ENCODE data around the gene DIO3. TPM values are rescaled to one million over a fixed set of nuclear protein-coding genes. Genes with fewer than 3 reads are reported as not detected.
"Not testable (repeated sequence)": the region's sequence is repeated elsewhere in the genome, so short reads cannot be mapped to it uniquely, and the experiment has no call there.

DIO3 gene
- polyA plus RNA-seq, 3 donors = 0.11 to 0.35 (median 0.20) TPM

DNA sequence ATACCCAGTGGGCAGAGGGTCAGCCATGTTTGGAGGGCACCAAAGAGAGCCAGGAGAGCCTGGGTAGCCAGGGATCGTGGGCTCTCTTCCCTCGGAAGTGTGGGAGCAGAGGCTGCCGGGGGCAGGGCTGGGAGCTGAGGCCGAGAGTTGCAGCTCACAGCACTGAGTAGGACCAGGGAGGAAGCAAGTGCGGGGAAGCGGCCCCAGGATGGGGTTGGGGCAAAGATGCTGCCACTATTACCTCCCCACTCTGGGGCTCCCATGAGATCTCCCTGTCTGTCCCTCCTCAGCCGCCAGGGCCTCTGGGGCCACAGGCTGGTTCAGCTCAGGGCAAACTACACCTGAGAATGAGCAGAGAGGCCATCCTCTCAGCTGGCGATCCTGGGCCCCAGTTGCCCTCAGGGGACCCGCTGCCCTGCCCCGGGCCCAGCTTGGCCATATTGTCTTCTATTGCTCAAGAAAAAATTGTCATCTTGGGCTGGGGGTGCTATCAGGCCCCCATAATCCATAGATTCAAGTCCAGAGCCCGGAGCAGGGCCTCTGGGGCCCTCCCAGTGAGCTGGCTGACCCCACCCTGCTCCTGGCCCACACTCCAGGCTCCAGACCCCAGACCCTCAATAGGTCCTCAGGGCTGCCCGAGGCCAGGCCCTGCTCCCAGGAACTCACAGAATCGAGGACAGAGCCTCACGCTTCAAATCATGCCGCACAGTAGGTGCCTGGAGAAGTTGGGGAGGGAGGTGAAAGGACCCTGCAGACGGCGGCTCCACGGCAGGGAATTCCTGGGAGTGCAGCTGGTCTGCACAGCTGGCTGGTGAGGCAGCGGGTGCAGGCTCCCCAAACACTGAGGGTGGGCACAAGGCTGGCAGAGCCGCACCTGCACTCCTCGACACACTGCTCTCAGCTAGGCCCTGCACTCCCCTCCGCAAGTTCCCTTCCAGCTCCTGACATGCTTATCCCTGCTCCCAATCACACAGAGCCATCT, 20.5 kb upstream of the DIO3 start:
- no peak for DNase-seq (ENCODE audit: low read depth in 3 of 3, low spot score in 2 of 3)

DNA sequence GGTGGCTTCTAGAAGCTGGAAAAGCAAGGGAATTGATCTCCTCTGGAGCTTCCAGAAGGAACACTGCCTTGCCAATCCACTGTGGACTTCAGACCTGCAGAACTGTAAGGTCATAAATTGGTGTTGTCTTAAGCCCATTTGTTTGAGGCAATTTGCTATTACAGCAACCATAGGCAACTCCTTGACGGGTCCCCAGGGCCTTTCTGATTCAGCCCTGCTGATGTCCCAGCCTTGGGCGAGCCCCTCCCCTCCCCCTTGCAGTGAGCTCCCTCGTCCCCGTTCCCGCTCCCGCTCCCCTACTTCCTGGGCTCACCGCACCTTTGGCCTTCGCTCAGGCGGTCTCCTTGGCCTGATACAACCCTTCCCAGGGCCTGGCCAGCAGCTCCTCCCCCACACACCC, 18.9 kb upstream of the DIO3 start:
- no peak for DNase-seq (ENCODE audit: low read depth in 3 of 3, low spot score in 2 of 3)

DNA sequence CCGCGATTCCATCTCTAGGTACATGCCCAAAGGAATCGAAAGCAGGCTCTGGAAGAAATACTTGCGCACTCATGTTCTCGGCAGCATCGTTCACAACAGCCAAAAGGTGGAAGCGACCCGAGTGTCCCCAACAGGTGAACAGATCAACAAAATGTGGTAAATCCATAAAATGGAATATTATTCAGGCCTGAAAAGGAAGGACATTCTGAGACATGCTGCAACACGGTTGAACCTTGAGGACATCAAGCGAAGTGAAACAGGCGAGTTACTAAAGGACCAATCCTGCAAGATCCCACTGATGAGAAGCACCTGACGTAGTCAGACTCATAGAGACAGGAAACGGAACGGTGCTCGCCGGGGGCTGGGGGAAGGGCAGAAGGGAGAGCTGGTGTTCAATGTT, 17.5 kb upstream of the DIO3 start:
- no peak for DNase-seq (ENCODE audit: low read depth in 3 of 3, low spot score in 2 of 3)

DNA sequence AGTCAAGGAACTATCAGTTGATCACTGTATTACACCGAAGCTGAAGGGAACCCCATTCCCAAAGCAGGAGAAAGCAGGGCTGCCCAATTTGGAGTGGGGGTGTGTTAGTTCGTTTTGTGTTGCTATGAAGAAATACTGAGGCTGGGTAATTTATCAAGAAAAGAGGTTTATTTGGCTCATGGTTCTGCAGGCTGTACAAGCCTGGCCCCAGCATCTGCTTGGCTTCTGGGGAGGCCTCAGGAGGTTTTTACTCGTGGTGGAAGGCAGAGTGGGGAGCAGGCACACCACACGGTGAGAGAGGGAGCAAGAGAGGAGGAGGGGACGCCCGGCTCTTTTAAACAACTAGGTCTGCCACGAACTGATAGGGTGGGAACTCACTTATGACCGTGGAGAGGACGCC, 16.7 kb upstream of the DIO3 start:
- DNase-seq (ENCODE audit: low read depth in 3 of 3, low spot score in 2 of 3) = no peak

DNA sequence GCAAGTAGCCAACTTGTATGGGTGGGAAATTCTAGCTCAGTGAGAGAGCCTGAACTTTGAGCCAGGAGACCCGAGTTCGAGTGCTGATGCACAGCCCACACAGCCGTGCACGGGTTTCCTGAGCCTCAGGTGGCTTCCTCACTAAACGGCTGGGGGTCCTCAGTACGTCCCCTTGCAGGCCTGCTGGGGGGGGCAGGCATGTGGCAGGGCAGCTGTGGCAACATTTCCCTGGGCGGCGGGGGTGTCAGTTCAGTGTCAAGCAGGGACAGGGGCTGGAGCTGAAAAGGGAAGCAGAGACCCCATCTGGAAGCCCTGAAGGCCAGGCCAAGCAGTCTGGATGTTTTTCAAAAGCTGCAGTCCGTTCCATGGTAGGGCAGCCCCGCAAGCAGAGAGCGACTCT, 14.6 kb upstream of the DIO3 start:
- DNase-seq (ENCODE audit: low read depth in 3 of 3, low spot score in 2 of 3) = no peak

DNA sequence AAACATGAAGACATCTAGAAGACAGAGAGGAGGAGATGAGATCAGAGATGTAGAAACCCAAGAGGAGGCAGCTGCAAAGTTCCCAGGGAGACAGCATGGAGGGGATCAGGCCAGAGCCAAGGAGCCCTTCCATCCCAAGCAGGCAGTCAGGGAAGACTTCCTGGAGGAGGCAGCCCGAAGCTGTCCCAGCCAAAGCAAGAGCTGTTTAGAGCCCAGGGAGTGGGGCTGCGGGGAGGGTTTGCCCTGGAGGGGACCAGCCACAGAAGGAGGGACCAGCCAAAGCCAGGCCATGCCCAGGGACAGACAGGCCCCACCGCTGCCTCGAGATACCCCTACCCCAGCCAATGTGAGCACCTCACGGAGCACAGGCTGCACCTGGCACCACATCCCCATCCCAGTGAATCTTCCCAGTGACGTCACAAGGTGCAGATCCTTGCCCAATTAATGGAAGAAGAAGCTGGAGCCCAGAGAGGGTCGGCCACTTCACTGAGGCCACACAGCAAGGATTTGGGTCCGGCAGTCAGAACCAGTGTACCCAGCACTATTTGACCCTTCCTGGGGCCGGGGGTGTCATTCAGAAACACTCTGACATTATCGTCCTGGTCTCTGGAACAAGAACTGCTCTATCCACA, 14.1 kb upstream of the DIO3 start:
- no peak for DNase-seq (ENCODE audit: low read depth in 3 of 3, low spot score in 2 of 3)

DNA sequence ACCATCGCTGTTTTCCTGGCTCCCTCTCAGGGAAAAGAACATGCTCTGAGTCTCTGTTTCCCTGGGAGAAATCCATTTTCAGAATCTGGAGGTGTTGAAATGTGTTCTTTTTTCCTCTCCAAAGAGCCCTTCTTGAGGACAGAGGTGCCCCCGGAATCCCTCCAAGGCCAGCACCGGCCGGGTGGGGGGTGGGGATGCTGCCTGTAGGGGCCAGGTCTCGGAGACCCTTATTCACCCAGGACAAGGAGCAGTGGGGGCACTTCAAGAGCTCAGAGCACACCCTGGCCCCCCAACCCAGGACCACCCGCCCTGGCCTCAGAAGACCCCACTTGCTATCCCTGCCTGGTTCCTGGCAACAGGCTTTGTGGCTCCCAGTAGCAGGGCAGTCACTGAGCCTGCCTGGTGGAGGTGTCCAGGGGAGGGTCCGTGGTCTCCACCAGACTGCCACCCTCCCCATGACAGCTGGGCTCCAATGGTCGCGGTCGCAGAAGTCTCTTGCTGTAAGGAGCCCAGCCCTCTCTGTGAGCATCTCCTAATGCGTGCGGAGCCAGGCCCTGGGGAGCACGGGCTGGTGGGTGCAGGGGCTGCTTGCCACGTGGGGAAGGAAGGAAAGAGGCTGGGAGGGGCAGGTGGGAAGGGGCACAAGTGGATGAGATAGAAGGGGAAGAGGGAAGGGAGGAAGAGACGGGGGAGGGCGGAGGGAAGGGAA, 13.2 kb upstream of the DIO3 start:
- DNase-seq (ENCODE audit: low read depth in 3 of 3, low spot score in 2 of 3) = no peak

DNA sequence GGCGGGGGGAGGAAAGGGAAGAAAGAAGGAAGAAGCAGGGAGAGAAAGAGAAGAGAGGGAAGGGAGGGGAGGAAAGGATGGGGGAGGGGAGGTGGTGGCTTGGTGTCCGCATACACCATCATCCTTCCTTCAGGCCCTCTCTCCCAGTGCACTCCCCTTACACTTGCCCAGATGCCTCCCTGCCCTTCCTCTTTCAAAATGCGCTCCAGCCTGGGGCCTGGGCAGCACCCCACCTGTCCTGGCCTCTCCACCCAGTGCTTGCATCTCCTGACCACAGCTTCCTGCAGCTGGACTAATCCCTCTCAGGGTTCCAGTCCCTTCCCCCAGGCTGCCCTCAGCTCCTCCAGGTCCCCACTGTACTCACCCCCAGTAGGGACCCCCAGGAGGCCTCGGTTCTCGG, 12.6 kb upstream of the DIO3 start:
- no peak for DNase-seq (ENCODE audit: low read depth in 3 of 3, low spot score in 2 of 3)

DNA sequence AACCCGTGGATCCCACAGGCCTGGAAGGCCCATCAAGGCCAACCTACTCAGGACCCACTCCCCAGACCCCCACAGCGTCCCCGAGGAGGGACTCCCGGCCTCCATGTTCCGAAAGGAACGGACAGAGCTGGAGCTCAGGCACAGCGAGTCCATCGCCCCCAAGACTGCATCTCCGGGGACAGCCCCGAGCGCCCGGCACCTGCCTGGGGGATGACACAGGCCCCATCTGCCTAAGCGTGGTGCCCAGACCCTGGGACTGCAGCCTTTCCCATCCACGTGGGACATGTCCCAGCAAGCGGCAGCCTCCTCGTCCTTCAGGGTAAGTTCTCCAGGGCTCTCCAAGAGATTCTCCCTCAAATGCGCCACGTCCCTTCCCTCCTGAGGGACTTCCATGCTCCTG, 12.1 kb upstream of the DIO3 start:
- no peak for DNase-seq (ENCODE audit: low read depth in 3 of 3, low spot score in 2 of 3)

DNA sequence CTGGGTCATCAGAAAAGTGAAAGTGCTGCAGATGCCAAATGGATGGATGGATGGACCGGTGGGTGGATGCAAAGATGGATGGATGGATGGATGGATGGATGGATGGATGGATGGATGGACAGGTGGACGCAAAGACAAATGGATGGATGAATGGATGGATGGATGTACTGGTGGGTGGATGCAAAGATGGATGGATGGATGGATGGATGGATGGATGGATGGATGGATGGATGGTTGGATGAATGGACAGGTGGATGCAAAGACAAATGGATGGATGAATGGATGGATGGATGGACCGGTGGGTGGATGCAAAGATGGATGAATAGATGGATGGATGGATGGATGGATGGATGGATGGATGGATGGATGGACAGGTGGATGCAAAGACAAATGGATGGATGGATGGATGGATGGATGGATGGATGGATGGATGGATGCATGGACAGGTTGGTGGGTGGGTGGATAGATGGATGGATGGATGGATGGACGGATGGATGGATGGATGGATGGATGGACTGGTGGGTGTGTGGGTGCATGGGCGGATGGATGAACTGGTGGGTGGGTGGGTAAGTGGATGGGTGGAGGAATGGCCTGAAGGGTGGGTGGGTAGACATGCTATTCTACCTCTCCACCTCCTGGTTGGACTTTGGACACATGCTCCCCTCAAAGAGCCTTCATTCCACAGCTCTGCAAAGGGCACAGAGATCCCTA, 10.9 kb upstream of the DIO3 start:
- not testable (repeated sequence) for DNase-seq (ENCODE audit: low read depth in 3 of 3, low spot score in 2 of 3)

DNA sequence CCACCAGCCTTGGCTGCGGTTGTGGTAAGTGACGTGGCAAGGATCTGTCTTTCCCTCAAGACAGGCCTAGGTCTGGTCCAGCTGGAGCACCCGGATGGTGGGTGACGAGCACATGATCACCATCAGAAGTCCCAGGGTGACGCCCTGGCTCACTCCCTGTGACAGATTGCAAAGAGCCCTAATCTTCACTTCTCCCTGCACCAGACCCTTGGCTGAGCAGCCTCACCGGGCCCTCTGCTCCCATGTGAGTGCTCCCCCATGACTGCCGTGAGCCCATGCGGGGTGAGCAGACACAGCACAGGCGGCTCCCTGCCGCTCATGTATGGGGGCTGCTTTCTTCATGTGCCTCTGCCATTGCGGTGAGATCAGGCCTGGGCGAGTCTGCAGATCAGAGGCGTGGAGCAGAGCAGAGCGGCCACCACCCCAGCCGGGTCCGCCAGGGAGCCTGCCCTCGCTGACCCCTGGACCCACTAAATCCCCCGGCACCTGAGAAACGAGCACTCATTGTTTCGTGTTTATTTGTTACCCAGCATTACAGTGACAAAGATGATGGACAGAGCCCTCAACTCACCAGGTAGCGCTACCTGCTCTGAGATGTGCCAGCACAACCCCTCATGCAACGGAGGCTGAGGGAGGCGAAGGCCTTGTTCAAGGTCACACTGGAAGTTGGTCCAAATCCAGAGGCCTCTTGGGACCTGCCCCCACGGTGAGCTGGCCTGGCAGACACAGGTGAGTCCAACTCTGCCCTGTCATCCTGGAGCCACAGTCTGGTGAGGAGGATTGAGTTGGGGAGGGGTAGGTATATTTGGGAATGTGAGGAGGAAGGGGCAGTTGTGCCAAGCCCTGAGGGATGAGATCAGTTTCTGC, 9.3 kb upstream of the DIO3 start:
- no peak for DNase-seq (ENCODE audit: low read depth in 3 of 3, low spot score in 2 of 3)

DNA sequence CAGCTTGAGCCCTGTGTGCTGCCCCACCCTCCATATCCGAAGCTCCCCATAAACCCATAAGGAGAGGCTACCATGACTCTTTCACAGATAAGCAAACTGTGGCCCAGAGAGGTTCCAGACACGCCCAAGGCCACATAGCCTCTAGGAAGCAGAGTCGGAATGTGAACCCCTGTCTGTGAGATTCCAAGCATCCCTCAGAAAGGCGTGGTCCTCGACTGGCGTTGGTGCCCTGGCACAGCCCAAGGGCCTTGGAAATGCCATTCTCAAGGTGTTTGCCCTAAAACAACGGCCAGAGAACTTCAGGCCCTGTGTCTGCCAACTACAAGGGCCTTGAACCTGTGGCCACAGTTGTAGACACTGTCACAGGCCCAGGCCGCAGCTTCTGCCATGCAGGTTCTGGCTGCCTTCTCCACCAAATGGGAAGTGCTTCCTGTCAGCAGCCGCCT, 8.5 kb upstream of the DIO3 start:
- no peak for DNase-seq (ENCODE audit: low read depth in 3 of 3, low spot score in 2 of 3)

DNA sequence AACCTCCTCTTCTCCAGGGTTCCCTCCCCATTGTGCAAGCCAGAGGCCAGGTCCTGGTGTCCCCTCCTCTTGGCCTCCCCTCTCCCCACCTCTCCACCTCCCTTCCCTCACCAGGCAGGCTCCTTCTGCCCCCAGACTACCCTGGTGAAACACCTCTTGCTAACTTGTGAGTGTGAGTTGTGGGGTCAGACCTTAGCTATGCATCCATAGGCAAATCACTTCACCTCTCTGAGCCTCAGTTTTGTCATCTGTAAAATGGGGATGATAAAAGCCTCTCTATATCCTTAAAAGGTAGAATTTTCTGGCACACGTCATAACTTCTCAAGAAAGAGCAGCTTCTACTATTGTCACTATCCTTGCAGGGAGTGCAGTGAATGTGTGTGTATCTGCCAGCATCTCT, 7.9 kb upstream of the DIO3 start:
- no peak for DNase-seq (ENCODE audit: low read depth in 3 of 3, low spot score in 2 of 3)

DNA sequence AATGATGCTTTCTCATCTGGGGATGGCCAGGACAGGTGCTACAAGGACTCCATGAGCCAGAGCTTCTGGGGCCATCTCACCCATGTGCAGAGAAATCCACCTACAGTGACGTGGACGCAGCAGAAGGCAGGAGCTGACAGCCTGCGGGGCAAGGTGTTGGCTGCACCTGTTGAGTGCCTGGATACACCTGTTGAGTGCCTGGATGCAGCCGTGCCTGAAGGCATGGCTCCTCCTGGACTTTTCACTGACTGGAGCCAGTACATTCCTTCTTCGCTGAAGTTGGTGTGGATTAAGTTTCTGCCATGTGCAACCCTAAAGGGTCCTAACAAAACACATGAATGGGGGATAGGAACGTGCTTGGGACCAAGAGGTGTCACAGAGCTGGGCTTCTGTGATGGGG, 7.4 kb upstream of the DIO3 start:
- DNase-seq (ENCODE audit: low read depth in 3 of 3, low spot score in 2 of 3) = no peak

DNA sequence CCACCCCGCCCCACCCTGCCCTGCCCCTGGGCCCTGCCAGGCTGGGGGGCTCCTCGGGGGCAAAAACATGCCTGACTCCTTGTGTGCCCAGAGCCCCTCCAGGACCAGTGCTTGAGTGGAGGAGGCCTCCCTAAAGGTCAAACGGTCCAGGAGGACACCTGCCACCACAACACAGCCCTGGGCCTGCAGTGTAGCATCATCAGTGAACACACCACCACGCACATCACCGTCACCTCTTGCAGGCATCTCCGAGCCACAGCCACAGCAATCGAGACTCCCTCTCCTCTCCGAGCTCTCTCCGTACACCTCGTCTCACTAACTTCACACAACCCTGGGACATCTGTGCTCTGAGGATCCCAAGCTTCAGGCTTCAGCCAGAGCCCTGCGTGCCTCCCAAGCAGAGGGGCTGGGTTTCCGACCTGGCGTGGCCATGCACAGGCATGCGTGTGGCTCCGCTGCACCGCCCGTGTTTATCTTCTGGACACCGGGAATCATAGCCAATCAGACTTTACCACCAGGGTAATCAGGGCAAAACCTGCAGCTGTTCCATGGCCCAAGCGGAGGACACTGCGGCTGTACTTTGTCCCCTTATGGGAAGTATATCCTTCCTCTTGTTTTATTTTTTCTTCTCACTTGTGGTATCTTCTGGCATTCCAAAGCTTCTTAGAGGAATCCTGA, 6.2 kb upstream of the DIO3 start:
- DNase-seq (ENCODE audit: low read depth in 3 of 3, low spot score in 2 of 3) = no peak

DNA sequence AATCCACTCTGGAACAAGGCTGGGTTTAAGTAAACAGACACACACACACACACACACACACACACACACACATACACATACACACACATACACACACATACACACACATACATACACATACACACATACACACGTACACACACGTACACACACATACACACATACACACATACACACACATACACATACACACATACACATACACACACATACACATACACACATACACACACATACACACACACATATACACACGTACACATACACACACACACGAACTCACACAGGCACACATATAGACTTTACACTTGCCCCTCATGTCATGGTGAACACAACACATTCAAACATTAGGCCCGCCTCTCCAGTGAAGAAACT, 5.6 kb upstream of the DIO3 start:
- DNase-seq (ENCODE audit: low read depth in 3 of 3, low spot score in 2 of 3) = not testable (repeated sequence)

DNA sequence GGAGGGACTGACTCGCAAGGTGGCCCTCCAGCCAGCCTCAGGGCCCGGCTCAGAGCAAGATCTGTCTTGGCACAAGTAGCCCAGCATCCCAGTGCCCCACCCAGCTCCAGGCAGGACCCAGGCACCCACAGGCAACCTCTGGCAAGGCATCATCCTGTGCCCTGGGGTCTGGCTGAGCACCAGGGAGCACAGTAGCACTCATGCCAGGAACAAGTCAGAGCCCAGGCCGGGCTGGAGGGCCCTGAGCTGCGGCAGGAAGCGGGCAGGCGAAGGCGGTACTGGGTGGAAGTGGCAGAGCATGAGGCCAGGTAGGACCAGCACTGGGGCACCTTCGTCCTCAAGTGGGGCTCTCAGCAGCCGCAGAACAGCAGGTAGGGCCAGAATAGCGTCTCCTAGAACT, 5.2 kb upstream of the DIO3 start:
- no peak for DNase-seq (ENCODE audit: low read depth in 3 of 3, low spot score in 2 of 3)

DNA sequence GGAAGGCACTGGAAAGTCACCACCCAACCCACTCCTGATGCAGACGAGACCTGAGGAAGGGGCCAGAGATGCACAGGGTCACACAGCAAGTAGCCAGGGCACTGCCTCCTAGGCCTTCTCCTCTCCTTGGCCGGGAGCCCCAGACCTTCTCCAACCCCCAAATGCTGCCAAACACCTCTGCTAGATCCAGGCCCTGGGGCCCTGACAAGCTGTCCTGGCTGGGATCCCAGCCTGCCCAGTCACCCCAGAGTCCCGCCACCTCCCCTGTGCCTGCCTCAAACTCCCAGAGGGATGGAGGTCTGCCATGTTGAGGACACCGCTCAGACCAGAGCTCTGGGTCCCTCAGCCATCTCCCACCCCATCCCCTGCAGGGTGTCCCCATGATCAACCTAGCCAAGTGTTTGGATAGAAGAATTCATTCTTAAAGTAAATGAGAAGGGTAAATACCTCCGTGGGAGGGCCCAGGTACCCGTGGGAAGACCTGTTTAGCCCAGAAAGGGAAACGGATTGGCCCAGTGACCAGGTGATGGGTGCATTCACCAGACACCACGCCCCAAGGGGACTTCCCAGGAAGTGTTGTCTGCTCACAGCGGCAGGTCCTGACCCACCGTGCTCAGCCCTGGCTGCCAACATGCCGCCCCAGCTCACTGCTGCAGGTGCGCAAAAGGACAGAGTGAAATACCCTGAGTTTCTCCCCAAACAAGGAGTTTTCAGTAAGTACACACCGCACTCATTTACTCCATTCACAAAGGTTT, 4.6 kb upstream of the DIO3 start:
- DNase-seq (ENCODE audit: low read depth in 3 of 3, low spot score in 2 of 3) = no peak

DNA sequence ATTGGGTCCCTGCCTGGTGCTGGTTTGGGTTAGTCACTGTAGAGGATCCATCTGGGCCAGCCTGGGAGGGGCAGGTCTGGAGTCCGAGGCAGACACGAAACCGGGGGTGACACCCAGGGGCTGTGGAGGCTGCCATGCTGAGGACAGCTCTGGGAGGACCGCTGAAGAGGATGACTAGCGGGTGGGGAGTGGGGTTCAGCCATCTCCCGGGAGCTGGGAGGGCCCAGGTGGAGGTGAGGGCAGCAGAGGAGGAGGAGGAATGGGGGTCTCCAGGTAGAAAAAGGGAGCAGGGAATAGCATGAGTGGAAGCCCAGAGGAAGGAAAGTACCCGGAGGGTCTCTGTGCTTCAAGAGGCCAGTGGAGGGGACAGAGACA, 4.0 kb upstream of the DIO3 start:
- DNase-seq (ENCODE audit: low read depth in 3 of 3, low spot score in 2 of 3) = no peak
